Endodermal cell (in vitro differentiated cells): ENCODE data around the gene ATG16L1. TPM values are rescaled to one million over a fixed set of nuclear protein-coding genes. Genes with fewer than 3 reads are reported as not detected.

Source experiments
- DNase-seq: peaks from one replicate; pipeline ENCODE4 v3.0.0-alpha.2; 2017
- H3K27ac ChIP-seq: 2 replicates; pipeline ENCODE4 v1.5.1; 2013; ENCODE audit warnings: mild to moderate bottlenecking, low read depth, low read length, moderate library complexity
- H3K27me3 ChIP-seq: 2 replicates; pipeline ENCODE4 v1.6.1; 2013; ENCODE audit warnings: mild to moderate bottlenecking, low read length, moderate library complexity; ENCODE audit not compliant: insufficient read depth, control insufficient read depth, poor library complexity, severe bottlenecking
- H3K36me3 ChIP-seq: 2 replicates; pipeline ENCODE4 v1.7.0; 2013; ENCODE audit warnings: mild to moderate bottlenecking, low read length, moderate library complexity; ENCODE audit not compliant: control insufficient read depth, insufficient read depth
- H3K4me1 ChIP-seq: one replicate; pipeline ENCODE4 v1.7.0; 2013; ENCODE audit warnings: low read length; ENCODE audit not compliant: control insufficient read depth, insufficient read depth
- H3K4me3 ChIP-seq: 2 replicates; pipeline ENCODE4 v1.5.1; 2013; ENCODE audit warnings: mild to moderate bottlenecking, low read length, moderate library complexity
- H3K9ac ChIP-seq: 2 replicates; pipeline ENCODE4 v1.6.1; 2013; ENCODE audit warnings: mild to moderate bottlenecking, low read length, moderate library complexity; ENCODE audit not compliant: poor library complexity, severe bottlenecking; ENCODE audit errors: extremely low read depth
- H3K9me3 ChIP-seq: 2 replicates; pipeline ENCODE4 v1.6.1; 2013; ENCODE audit warnings: mild to moderate bottlenecking, low read length, moderate library complexity; ENCODE audit not compliant: control insufficient read depth
- H3K27ac Mint-ChIP-seq: 2 replicates; pipeline ENCODE4 v1.8.0; 2020; ENCODE audit warnings: mixed read lengths
- H3K27me3 Mint-ChIP-seq: 2 replicates; pipeline ENCODE4 v1.8.0; 2021; ENCODE audit warnings: mild to moderate bottlenecking, mixed read lengths; ENCODE audit not compliant: insufficient read depth
- H3K36me3 Mint-ChIP-seq: 2 replicates; pipeline ENCODE4 v1.8.0; 2020; ENCODE audit warnings: low read depth, mixed read lengths
- H3K4me1 Mint-ChIP-seq: 2 replicates; pipeline ENCODE4 v1.8.0; 2020; ENCODE audit warnings: mixed read lengths
- H3K4me3 Mint-ChIP-seq: 2 replicates; pipeline ENCODE4 v1.8.0; 2020; ENCODE audit warnings: mild to moderate bottlenecking, moderate library complexity, mixed read lengths
- H3K9me3 Mint-ChIP-seq: 2 replicates; pipeline ENCODE4 v1.8.0; 2020; ENCODE audit warnings: mild to moderate bottlenecking, mixed read lengths
- WGBS, 2 experiments: methylation state at CpG; one replicate each; pipeline versions ENCODE4 v1.1.5 to v1.1.7; 2013; ENCODE audit warnings: missing lambda C conversion rate in 2 of 2, mixed read lengths in 1 of 2; ENCODE audit not compliant: insufficient coverage in 1 of 2, insufficient read length in 1 of 2; 5-methylcytosine and 5-hydroxymethylcytosine counted together
- total RNA-seq, 2 donors: library from RNA; stranded (reverse); fragmentation: NEBNext Ultra II Directional in 1 of 2; extraction: Animal tissue kit (Norgen Biotek cat#: 25700) in 1 of 2; gene quantifications; 2 replicates in 1 of 2; 3 replicates in 1 of 2; pipeline ENCODE4 v1.2.1, GENCODE V29; 2021
- TF ChIP-seq, protein P1 (sequence below): fragments of 200-600 bp; sonication (generic); conservative IDR thresholded peaks from 2 replicates; pipeline ENCODE4 v1.5.0; 2021; ENCODE audit warnings: antibody characterized with exemption, mild to moderate bottlenecking

ATG16L1 gene
- total RNA-seq, 2 donors from 2014 or later = 29.6 to 31.6 TPM

DNA sequence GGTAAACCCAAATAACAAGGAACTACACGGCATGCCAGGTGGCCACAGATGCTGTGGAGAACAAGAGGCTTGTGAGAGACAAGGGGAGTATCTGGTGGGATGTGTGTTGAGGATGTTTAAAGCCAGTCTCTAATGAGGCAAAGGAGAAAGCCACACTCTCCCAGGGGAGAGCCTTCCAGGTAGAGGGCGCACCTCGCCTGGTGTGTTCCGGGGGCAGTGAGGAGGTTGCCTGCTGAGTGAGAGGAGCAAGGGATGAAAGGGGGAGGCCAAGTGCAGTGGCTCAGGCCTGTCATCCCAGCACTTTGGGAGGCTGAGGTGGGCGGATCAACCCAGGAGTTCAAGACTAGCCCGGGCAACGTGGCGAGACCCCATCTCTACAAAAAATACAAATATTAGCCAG is 72.4 kb downstream of the ATG16L1 start:
- Histone ChIP-seq H3K9ac (no peak overlapping the region), H3K4me1 (no peaks in the 10 kb centered on the region), H3K36me3 (no peaks in the 10 kb centered on the region), H3K4me3 (no peak overlapping the region), H3K27ac (no peak overlapping the region), H3K9me3 (no peaks in the 10 kb centered on the region), H3K27me3 (no peaks in the 10 kb centered on the region)
- DNase-seq = no peak
- TF ChIP-seq, protein P1, sequence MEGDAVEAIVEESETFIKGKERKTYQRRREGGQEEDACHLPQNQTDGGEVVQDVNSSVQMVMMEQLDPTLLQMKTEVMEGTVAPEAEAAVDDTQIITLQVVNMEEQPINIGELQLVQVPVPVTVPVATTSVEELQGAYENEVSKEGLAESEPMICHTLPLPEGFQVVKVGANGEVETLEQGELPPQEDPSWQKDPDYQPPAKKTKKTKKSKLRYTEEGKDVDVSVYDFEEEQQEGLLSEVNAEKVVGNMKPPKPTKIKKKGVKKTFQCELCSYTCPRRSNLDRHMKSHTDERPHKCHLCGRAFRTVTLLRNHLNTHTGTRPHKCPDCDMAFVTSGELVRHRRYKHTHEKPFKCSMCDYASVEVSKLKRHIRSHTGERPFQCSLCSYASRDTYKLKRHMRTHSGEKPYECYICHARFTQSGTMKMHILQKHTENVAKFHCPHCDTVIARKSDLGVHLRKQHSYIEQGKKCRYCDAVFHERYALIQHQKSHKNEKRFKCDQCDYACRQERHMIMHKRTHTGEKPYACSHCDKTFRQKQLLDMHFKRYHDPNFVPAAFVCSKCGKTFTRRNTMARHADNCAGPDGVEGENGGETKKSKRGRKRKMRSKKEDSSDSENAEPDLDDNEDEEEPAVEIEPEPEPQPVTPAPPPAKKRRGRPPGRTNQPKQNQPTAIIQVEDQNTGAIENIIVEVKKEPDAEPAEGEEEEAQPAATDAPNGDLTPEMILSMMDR = peak; percentile 25
- no peak overlapping the region for H3K27ac Mint-ChIP-seq
- H3K4me3 Mint-ChIP-seq = no peak overlapping the region
- no peaks in the 10 kb centered on the region for H3K36me3 Mint-ChIP-seq
- H3K27me3 Mint-ChIP-seq = peaks cover 15% of the 10 kb centered on the region
- 89% methylated on average over 8 of the region's 8 CpGs; no CpG with 5 or more reads in 1 of the 2 experiments for WGBS, 2 experiments
- H3K4me1 Mint-ChIP-seq = peaks cover 4% of the 10 kb centered on the region
- H3K9me3 Mint-ChIP-seq = no peaks in the 10 kb centered on the region

DNA sequence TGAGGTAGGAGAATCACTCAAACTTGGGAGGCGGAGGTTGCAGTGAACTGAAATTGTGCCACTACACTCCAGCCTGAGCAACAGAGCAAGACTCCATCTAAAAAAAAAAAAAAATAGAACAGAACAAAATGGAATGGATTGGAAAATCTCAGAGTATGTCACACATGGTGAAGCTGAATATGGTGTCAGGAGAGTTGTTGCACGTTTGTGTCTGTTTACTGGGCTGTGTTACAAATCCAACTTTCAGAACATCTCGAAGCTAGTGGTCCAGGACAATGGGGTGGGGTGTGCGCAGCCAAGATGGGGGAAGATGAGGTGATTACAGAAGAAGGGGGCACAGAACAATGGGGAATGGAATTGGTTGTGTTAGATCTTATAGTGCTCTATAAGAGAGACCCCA is 73.8 kb downstream of the ATG16L1 start:
- H3K27me3 Mint-ChIP-seq = peaks cover 10% of the 10 kb centered on the region
- H3K27ac Mint-ChIP-seq = no peak overlapping the region
- Histone ChIP-seq H3K4me1 (peaks cover 10% of the 10 kb centered on the region), H3K27me3 (no peaks in the 10 kb centered on the region), H3K9ac (no peak overlapping the region), H3K9me3 (no peaks in the 10 kb centered on the region), H3K27ac (no peak overlapping the region), H3K36me3 (no peaks in the 10 kb centered on the region), H3K4me3 (no peak overlapping the region)
- 56 to 84% methylated on average over 1 to 4 of the region's 4 CpGs for WGBS, 2 experiments
- no peak overlapping the region for H3K4me3 Mint-ChIP-seq
- TF ChIP-seq, protein P1 = no peak
- H3K9me3 Mint-ChIP-seq = no peaks in the 10 kb centered on the region
- H3K4me1 Mint-ChIP-seq = peaks cover 15% of the 10 kb centered on the region
- DNase-seq = no peak
- H3K36me3 Mint-ChIP-seq = no peaks in the 10 kb centered on the region

DNA sequence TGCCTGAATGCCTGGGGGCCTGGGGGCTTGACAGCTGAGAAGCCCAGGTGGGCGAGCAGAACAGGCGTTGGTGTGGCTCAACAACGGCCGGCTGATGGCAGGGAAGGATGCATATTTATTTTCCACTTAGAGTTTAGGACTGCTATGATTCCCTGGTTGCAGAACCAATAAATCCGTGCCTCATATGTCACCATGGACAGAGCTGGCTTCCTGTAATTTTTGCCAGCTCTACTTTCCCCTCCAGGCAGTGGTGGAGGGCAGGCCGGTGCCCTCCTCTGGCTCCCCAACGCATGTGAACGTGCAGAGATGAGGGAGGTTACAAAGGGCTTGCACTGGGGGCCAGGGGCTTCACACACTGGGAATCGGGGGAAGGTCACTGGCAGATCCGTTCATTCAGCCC is 74.3 kb downstream of the ATG16L1 start:
- Histone ChIP-seq H3K27me3 (peaks cover 2% of the 10 kb centered on the region), H3K4me1 (peaks cover 10% of the 10 kb centered on the region), H3K9ac (no peak overlapping the region), H3K4me3 (no peak overlapping the region), H3K27ac (no peak overlapping the region), H3K36me3 (no peaks in the 10 kb centered on the region), H3K9me3 (no peaks in the 10 kb centered on the region)
- no peak for DNase-seq
- WGBS, 2 experiments = 84 to 89% methylated on average over 1 to 10 of the region's 10 CpGs
- Mint-ChIP-seq H3K36me3 (no peaks in the 10 kb centered on the region), H3K4me1 (peaks cover 15% of the 10 kb centered on the region), H3K27me3 (peaks cover 7% of the 10 kb centered on the region), H3K4me3 (no peak overlapping the region), H3K27ac (no peak overlapping the region), H3K9me3 (no peaks in the 10 kb centered on the region)
- TF ChIP-seq, protein P1 = no peak
